DMS53 treated with DMSO at 0.1 percent for 48 hours (cell line): Measurements from ENCODE around the gene GARNL3.

Source experiments
- DNase-seq: peaks from one replicate; lab custom pipeline; 2025; ENCODE audit not compliant: unreplicated experiment; lab: John Stamatoyannopoulos, UW

The GARNL3 gene

DNA sequence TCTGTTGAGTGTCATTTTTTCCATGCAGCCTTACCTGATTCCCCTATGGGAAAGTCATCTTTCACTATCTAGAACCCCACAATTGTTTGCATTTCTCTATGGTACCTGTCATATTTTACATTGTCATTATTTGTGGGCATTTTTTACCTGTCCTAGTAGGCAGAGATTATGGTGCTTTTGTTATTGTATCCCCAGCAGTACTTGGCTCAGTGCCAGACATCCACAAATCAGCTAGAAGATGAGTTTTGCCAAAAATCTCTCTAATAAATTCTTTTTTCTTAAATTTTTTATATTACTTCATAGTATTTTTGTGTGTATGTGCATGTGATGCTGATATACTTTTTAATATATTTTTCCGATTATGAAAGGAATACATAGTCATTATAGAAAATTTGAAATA, 13.2 kb downstream of the GARNL3 start:
- no peak for DNase-seq

DNA sequence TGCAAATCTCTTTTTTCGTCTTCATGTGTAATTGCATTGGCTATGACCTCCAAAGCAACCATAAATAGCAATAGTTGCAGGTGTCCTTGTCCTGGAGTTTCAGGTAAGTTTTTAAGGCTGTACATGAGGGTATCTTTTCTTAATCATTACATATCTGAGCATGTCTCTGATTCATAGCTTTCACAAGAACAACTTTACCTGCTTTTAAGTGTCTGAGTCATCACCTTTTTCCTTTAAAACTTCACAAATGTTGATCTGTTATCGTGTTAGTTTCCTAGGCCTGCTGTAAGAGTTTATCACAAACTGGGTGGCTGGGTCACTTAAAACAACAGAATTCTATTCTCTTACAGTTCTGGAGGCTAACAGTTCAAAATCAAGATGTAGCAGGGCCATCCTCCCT, 13.8 kb downstream of the GARNL3 start:
- DNase-seq, result no peak

DNA sequence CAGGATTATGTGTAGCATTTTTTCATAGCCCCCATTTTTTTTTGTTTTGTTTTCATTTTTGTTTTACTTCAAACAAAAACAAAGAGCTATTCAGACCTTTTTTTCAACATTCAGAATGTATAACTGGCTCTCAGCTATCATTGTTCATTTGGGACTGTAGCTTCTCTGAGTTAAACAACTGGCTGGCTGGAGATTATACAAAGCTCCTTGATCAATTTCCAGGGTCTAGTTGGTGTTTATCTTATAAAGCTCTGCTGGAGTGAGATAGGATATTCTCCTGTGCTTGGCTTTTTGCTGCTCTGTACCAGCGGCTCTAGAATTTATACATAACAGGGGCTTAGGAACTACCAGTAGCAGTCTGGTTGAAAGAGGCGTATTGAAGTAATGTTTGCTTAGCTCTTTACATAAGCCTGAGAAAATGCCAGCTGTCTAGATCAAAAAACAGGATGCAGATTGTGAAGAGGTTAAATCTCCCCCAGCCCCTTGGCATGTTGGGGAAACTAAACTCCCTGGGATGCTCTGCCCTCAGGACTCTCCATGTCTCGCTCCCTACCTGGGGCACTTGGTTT, 15.2 kb downstream of the GARNL3 start:
- peak; percentile 90 for DNase-seq

DNA sequence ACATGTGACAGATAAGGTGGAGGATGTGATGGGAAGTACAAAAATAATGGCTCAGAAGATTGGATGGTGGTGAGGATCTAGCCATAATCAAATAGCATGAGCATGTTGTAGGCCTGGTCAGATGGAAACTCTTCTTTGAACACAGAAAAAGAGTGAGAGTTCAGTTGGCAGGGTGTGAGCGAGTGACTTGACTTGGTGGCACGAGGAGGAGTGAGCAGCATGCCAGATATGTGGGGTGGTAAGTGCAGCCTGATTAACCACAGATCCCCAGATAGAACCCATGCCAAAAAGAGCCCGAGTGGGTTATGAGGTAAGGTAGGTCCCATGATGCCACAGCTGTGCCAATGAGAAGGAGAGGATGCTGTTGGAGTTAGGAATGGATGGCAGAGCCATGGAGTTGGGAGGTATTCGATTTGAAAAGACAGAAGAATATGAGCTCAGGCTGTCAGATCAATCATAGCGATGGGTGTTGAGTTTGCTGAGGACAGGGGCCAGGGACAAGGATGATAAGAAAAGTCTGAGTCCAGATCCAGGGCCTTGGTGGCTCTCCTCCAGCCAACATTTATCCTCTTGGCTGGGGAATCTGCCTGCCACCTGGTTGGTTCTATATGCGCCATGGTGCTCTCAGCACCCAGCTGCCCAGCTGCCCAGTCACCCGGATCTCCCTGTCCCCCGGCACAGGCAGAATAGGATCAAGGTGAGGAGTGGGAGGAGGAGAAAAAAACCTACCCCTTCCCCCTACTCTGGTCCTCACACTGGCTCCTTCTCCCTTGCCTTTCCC, 16.5 kb downstream of the GARNL3 start:
- DNase-seq, result no peak

DNA sequence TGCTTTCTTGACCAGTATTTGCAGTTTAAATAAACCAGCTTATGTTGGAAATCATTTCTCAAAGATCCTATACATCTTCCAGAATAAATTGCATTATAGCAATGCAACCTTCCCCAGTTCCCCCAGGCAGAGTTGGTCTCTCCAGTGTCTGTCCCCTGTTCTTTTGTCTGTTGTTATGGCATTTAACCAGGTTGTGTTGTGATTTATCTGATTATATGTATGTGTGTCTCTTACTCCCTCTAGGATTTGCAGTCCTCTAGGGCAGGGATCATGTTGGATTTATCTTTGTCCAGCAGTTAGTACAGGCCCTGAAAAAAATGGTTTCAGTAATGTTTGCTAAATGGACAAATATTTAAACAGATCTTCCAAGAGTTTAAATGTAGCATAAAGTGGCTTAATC, 17.3 kb downstream of the GARNL3 start:
- DNase-seq, result no peak

DNA sequence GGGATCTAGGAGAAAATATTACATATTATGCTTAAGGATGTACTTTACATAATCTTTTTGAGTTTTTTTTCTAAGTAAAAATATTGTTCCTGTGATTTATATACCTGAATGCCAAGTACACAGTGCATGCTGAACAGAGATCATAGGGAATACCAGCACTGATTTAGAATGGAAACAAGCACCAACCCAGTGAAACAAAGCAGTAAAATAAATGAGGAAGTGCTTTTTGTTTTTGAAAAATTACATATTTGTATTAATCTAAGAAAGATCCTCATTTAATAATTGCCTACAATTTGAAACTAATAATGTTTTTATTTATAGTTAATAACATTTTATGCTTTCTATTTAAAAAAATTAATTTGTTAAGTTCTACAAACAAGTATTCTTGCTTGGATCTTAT, 18.0 kb downstream of the GARNL3 start:
- DNase-seq, result no peak

GRCh38 chr9:127283135-127283534, 18.6 kb downstream of the GARNL3 start:
- DNase-seq, result no peak

DNA sequence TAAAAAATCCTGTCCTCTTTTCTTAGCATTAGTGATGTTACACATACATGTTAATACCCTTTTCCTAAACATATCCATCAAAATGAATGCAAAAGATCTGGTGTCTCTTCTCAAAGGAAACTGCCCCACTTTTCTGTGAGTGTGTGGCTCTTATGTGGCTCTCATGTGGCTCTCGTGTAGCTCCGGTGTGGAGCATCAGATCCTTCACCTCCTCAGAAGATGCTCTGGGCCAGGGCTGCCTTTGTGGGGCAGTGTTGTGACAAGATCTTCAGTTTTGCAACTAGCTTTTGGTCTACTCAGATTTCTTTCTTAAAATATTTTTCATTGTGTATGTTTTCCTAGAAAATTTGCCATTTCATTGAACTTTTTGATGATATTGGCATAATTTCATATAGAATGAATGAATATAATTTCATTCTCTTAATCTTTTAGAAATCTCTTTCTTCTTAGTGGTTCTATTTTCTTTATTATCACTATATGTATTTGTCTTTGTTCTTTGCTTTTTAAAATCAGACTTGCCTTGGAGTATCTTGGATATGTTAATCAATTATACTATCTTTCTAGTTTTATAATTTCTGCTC, 19.4 kb downstream of the GARNL3 start:
- DNase-seq, result no peak

GRCh38 chr9:127285965-127286364, 21.4 kb downstream of the GARNL3 start:
- DNase-seq, result no peak

GRCh38 chr9:127290561-127291065, 26.0 kb downstream of the GARNL3 start:
- DNase-seq, result no peak

- no peak for DNase-seq
Observed at GRCh38 chr9:127291246-127291778, 26.7 kb downstream of the GARNL3 start.

DNA sequence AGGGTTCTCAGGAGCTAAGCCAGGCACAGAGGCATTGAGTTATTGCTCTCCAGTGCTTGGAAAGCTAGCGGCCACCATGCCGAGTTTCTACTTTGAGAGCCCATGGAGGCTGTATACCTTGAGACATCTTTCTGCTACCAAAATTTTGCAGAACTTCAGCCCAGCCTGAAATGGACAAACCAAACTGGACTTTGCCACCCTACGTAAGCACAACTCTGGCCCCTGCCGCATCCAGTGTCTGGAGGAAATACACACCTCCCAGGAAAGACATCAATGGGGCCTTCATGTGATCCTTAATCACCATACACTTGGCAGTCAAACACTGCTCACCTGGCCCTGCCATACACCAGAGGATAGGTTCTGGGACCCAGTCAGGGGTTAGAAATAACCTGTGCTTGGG, 27.8 kb downstream of the GARNL3 start:
- no peak for DNase-seq

GRCh38 chr9:127293328-127293727, 28.8 kb downstream of the GARNL3 start:
- no peak for DNase-seq

DNA sequence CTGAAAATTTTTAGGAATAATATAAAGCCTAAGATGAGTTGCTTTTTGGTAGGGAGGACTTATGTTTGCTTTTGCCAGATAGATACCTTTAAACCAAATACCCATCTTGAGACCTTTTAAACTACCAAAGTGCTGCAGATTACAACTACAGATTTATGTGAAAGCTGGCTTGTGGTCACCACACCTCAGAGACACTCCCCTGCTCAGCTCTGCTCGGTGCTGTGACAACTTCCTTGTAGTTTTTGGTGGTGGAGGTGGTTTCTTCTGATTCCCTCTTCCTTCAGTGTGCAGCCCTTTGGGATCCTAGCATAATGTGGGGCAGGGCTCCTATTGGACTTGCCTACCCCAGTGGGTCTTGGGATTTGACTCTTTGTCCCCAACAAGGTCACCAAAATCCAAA, 29.2 kb downstream of the GARNL3 start:
- DNase-seq, result no peak

DNA sequence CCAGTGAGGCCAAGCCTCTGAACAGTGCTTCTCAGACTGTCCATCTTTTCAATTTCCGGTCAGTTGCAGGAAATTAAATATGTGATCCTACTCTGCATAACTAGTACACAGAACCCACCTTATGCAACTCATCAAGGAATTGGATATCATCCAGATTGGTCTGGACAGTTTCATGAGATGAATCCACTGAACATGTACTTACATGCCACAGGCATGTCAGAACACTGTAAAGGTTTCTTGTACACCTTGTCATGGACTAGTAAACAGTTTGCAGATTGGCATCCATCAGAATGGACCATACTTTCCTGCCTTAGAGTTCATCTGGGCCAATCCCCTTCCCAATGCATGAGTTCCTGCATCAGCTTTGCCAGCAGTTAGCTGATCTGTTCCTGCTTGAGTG, 30.4 kb downstream of the GARNL3 start:
- no peak for DNase-seq

DNA sequence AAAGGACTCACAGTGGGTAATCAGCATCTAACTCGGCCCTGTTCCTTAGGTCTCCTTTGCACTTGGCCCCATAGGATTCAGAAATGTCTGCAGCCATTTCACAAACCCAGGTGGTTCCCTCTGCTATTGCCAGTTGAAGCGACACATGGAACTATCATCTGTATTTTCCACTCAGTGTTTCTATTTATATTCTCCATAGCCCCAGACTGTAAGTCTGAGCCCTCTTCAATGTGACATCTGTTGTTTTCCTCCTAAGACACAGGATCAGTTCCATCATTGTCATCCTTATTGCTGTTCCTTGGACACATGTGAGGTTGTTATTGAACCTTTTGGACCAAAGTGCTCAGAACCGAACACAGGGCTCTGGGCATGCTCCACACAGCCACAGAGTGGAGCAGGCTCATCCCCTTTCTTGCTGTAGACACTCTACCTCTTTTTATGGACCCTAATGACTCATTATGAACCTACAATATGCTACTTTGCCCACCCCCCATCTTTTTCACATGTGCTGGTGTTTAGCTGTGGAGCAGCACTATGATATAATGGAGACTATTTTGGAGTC, 36.4 kb downstream of the GARNL3 start:
- no peak for DNase-seq

- DNase-seq, result peak; percentile 12
Observed at GRCh38 chr9:127303830-127304229, 39.3 kb downstream of the GARNL3 start.

GRCh38 chr9:127305206-127305837, 40.7 kb downstream of the GARNL3 start:
- no peak for DNase-seq

DNA sequence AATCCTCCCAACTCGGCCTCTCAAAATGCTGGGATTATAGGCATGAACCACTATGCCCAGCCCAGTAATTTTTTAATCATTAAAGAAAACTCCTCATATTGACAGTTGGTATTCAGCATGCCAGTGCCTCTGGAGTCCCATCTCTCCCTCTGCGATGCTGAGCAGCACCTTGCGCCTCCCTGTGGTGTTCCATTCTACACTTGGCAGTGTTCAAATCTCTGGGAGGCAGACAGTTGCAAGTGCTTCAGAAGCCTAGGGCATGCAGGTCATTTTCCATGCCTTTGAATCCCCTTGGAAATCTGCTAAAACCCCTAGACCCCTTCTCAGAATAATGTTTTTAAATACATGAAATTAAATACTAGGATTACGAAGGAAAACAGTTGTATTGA, 41.3 kb downstream of the GARNL3 start:
- no peak for DNase-seq

DNA sequence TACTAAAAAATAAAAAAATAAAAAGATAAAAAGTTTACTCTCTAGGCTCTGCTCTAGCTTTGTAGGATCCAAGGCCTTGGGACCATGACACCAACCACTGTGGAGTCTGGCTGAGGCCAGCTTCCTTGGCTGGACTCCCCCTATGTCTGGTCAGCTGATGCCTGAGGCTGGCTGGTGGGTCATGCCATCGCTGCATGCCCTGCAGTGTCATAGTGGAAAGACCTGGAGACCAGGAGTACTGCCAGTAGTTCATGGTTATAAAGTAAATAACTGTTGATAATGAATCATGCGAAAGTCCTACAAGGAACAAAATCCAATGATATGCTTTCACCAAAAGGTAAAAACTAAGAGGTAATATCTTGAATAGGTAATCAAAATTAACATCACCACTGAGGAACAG, 43.2 kb downstream of the GARNL3 start:
- no peak for DNase-seq

GRCh38 chr9:127308652-127309434, 44.3 kb downstream of the GARNL3 start:
- peak; percentile 91 for DNase-seq
